Activated CD8-positive, alpha-beta memory T cell treated with anti-CD3 and anti-CD28 coated beads, Interleukin-2, amount 50 U/mL, for 24 hours (primary cell): Measurements from ENCODE around the gene TMEM120B.

ENCODE experiments used
- DNase-seq: peaks from one replicate; pipeline ENCODE4 v3.0.0-alpha.2; 2020; ENCODE audit errors: extremely low read depth

Gene TMEM120B

DNA sequence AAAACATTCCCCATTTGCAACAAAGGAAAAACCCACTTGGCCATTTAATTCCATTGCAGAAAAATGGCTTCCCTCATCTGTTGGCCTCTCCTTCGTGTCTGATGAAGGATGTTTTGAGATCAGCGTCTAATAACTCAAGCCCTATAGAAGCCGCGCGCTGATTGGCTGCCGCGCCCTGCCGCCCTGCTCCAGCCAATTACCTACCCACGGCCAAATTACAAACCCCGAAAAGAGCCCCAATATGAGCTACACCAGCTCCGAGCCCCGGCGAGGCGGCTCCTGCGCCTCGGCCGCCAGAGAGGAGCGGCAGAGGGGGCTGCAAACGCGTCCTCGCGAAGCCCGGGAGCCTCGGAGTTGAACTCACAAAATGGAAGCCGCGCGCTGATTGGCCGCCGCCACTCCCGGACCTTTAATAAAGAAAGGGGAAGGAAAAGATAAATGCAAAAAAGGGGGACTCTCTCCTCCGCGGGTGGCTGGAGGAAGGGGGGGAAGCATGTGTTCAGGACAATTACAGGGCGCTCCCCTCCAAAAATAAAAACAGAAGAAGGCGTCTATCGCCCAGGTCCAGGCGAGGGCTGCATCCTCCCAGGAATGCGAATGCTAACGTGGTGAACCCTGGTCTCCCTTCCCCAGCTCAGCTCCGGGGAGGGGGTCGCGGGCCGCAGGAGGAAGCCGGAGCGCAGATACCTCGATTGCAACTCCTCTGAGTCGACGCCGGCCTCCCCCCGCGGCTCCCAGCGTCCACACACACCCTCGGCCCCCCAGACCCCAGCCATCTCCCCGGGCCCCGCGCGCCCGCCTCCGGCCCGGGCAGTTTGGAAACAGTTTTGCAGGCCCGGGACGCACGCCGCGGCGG lies 90.5 kb downstream of the TMEM120B start:
- DNase-seq: peak; percentile 72

DNA sequence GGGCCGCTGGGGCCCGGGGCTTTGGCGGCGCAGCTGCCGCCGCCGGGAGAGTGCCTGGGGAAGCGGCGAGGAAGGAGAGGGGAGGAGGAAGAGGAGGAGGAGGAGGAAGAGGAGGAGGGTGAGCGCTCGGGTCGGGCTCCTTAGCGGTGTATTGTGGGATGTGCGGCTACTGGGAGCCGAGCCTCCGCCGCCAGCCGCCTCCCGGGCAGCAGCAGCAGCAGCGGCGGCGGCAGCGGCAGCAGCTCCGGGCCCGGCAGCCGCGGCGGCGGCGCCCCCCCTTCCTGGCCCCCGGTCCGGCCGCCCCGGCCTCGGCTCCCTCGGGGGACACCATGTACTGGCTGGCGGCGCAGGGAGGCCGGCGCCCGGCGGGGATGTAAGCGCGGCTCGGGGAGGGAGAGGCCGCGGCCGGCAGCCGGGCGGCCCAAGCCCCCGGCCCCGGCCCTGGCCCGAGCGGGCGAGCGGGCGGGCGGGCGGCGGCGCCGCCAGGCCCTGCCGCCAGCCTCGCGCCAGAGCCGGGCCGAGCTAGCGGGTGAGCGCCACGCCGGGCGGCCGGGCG lies 91.4 kb downstream of the TMEM120B start, which contains the start of gene SETD1B:
Gene SETD1B, plus strand, starts transcription at position 149 of the 556 bp plus-strand sequence. CDS start 729 bp downstream, outside the sequence.
- DNase-seq: no peak

DNA sequence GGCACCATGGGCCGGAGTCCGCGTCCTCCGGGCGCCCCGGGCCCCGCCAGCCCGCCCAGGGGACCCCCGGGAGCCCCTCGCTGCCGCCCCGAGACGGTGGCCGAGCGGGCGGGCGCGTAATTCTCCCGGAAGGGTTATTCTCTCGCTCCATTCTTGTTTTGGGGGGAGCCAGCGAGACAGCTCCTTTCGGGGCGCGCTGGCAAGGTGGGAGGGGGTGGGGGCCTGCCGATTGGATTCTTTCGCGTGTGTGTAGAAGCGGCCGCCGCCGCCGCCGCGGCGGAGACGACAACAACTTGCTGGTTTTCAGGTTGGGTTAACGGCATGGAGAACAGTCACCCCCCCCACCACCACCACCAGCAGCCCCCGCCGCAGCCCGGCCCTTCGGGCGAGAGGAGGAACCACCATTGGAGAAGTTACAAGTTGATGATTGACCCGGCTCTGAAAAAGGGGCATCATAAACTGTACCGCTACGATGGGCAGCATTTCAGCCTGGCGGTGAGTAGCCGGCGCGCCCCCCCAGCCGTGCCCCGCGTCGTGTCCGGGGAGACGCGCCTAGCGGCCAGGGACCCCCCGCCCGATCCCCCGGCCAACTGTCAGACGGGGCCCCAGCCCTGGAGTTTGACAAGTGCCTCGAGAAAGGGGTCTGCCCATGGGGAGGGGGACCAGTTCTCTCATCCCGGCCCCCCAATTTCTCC lies 92.0 kb downstream of the TMEM120B start:
- DNase-seq: no peak

DNA sequence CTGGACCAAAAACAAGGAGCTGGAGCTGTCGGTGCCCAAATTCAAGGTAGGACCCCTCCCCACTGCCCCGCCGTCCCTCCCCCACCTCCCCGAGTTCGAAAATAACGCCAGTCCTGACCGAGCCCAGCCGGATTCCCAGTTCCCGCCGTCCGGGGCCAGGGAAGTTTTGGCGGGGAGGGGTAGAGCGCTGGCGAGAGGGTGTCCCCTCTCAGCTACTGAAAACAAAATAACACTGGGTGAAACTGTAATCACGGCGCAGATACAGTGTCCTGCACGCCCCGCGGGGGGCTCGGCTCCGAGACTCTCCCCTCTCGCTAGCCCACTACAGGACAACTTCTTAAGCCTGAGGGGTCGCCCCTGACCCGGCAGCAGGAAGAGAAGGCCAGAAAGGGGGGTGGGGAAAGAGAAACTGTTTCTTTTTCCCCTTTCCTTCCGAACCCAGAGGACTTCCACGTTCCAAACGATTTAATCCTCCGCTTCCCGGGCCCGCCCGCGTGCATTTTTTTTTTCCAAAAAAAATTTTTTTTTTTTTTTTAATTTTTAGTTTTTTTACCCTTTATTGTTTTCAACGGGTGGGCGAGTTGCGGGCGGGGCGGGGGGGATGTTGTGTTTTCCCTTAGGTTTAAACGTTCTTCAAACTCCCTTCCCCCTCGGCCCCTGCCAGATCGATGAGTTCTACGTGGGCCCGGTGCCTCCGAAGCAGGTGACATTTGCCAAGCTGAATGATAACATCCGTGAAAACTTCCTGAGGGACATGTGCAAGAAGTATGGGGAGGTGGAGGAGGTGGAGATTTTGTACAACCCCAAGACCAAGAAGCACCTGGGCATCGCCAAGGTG lies 92.8 kb downstream of the TMEM120B start:
- no peak for DNase-seq

DNA sequence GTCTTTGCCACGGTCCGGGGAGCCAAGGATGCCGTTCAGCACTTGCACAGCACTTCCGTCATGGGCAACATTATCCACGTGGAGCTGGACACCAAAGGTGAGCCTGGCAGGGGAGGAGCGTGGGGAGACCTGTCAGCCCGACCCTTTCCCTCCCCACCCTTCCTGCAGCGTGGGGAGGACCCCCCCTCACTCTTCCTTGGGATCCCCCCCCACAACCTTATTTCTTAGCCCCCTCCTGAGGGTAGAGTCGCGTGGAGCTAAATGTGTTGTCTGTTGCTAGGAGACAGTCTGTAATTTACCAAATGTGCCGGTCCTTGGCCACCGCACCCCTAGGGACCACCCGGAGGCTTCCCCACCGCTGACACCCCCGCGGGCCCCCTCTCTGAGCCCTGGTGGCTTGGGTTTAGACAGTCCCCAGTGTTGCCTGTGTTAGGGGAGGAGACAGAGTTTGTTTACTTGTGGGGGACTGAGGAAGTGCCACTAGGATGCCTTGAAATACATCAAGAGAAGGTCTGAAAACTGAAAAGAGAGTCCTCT lies 93.5 kb downstream of the TMEM120B start:
- DNase-seq: no peak

DNA sequence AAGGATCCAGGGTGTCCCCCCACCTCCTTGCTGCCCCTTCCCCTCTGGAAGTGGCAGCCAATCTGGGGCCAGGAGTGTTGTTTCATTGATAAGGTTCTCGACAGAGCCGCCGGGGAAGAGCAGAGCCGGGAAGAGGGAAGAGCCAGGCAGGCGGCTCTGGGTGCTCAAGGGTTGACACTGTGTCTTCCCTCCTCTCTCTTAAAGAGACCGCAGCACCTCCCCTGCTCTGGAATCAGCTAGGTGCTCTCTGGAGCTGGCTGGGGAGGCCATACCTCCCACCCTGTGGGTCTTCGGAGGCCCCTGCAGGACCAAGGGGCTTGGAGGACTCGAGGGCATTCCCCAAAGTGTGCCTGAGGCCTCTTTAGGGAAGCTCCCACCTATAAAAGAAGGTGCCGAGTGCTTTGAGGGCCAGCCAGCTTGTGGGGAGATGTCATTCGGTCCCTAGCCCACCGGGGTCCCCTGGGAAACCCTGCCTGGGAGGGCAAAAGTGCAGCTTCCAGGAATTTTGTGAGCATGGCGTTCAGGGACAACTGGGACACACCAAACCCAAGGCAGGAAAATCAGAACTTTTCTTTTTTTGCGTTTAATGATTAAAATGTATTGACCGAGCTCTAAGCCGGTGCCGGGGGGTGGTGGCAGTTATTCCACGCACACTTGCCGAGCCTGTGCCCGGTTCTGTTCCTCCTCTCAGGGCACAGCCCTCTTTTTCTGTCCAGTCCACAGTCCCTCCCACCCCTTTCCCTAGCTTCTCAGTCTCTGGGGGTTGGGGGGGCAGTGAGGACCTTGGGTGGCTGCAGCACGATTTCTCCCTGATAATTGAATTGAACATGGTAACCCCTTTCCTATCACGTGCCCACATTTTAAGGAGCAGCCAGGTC lies 94.2 kb downstream of the TMEM120B start:
- no peak for DNase-seq

DNA sequence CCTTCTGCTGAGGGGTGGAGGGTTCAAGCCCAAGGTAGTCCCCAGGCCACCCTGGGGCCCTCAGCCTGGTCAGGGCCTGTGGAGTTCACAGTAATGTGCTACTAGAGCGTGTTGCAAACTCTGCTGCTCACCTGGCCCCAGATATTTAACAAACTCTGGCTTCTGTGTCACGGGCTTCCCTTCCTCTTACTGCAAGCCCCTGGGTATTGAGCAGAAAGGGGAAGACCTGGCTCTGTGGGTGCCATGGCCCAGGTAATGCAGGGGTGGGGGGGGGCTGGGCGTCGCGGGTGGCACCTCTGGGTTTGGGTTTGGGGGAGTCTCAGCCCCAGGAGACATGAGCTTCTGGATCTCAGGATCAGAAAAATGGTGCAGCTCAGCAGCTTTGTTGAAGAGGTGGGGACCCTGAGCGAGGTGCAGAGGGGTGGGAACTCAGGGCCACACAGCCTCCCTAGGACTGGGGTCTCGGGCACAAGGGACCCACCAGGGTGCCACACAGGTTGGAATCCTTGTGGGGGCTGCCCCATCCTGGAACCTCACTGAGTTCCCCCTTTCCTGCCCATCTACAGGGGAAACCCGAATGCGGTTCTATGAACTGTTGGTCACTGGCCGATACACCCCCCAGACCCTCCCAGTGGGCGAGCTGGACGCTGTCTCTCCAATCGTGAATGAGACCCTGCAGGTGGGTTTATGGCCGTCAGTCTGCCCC lies 95.2 kb downstream of the TMEM120B start:
- no peak for DNase-seq

DNA sequence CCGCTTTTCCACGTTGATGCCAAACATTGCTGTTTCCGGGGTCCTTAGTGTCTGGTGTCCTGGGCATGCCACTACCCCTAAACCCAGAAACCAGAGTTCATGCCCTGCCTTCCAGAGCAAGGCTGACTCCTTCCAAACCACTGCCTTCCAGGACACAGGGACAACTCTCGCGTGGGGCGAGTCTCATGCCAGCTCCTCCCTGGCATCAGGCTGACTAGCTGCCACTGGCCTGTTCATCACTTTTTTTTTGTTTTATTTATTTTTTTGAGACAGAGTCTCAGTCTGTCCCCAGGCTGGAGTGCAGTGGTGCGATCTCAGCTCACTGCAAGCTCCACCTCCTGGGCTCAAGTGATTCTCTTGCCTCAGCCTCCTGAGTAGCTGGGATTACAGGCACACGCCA lies 96.1 kb downstream of the TMEM120B start:
- DNase-seq: no peak

DNA sequence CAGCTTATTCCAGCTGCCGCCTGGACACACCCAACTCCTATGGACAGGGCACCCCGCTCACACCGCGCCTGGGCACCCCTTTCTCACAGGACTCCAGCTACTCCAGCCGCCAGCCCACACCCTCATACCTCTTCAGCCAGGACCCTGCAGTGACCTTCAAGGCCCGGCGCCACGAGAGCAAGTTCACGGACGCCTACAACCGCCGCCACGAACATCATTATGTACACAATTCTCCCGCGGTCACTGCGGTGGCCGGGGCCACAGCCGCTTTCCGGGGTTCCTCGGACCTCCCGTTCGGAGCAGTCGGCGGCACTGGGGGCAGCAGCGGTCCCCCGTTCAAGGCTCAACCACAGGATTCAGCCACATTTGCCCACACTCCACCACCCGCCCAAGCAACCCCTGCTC lies 97.2 kb downstream of the TMEM120B start:
- no peak for DNase-seq

DNA sequence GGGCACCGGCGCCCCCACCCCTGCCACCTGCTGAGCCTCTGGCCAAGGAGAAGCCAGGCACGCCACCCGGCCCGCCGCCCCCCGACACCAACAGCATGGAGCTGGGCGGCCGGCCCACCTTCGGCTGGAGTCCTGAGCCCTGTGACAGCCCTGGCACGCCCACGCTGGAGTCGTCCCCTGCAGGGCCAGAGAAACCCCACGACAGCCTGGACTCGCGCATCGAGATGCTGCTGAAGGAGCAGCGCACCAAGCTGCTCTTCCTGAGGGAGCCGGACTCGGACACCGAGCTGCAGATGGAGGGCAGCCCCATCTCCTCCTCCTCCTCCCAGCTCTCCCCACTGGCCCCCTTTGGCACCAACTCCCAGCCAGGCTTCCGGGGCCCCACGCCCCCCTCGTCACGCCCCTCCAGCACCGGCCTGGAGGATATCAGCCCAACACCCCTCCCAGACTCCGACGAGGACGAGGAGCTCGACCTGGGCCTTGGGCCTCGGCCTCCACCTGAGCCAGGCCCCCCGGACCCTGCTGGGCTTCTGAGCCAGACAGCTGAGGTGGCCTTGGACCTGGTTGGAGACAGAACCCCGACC lies 97.8 kb downstream of the TMEM120B start:
- DNase-seq: no peak

DNA sequence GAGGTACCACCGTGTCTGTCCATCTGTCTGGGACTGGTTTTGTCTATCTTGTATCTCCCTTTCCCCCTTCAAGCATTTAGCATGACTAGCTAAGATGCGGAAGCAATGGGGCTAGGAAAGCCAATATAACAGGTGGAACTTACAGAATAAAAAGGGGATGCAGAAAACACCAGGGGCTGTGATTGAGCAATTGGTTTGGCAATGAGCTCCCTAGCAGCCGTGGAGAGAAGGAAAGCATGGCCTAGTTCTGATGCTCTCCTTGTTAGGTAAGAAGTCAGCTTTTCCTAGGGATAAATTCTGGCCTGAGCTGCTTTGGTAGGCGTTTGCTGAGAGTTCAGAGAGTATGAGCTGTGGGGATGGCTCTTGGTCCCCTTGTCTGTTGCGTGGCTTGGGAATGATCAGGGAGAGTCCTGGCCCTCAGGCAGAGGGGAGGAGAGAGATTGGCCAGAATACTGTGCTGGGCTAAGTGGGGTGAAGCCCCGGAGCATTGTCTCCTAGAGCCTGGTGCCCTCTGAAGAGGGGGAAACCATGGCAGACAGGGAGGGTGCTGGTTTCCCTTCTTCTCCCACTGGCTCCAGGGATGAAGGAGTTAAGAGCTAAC lies 98.4 kb downstream of the TMEM120B start:
- no peak for DNase-seq

DNA sequence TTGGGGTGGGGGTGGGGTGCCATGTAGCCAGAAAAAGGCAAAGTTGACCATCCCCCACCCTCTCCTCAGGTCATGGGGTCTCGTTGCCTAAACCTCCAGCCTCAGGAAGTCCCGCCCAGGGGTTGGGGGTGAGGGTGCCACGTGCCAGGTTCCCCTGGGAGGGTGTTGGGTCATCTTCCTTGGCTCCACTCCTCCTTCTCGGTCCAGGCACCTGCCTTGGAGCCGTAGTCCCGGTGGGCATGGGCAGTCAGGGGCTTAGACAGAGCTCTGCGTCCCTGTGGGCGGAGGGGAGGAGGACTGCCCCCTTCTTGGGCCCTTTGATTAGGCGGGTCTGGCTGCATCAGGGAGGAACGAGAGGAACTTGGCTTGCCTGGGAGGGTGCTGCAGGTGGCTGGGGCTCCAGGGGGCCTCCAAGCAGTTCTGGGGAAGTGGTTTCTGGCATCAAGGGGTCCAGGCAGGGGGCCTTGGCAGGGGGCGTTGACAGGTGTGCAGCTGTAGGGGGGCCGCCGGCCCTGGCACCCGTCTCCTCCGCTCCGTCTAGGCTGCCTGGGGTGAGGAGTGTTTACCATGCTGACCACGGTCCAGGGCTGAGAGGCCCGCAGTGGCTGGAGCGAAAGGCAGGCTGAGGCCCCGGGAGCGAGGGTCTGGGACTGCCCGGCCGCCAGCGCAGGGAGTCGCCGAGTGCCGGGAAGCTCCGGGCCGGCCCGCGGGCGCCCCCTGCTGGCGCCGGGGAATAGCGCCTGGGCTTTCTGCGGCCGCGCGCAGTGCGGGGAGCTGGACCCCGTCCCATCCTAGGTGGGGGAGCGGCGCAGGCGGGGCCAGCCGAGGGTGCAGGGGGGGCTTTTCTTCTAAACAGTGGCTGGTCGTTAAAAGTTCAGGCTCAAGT lies 99.1 kb downstream of the TMEM120B start:
- no peak for DNase-seq

DNA sequence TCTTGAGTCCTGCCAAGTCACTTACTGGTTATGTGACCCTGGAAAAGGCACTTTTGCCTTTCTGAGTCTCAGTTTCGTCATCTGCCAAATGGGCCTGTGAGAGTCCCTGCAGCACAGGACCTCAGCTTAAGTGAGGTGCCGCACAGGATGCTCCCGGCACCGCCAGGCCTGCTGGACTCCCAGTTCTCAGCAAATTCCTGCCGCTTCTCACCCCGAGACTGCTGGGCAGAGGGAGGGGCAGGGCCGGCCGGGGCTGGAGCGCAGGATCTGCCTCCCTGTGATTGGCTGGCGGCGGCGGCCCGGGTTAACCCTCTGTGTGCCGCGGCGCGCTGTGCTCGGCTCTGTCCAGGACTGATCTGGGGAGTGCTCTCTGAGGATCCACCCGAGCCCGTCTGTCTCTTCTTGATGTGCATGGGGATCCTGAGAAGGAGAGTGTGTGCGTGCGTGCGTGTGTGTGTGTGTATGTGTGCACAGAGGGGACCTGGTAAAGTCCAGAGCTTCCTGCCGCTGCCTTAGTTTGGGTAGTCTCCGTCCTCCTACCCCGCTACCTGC lies 99.8 kb downstream of the TMEM120B start:
- no peak for DNase-seq

DNA sequence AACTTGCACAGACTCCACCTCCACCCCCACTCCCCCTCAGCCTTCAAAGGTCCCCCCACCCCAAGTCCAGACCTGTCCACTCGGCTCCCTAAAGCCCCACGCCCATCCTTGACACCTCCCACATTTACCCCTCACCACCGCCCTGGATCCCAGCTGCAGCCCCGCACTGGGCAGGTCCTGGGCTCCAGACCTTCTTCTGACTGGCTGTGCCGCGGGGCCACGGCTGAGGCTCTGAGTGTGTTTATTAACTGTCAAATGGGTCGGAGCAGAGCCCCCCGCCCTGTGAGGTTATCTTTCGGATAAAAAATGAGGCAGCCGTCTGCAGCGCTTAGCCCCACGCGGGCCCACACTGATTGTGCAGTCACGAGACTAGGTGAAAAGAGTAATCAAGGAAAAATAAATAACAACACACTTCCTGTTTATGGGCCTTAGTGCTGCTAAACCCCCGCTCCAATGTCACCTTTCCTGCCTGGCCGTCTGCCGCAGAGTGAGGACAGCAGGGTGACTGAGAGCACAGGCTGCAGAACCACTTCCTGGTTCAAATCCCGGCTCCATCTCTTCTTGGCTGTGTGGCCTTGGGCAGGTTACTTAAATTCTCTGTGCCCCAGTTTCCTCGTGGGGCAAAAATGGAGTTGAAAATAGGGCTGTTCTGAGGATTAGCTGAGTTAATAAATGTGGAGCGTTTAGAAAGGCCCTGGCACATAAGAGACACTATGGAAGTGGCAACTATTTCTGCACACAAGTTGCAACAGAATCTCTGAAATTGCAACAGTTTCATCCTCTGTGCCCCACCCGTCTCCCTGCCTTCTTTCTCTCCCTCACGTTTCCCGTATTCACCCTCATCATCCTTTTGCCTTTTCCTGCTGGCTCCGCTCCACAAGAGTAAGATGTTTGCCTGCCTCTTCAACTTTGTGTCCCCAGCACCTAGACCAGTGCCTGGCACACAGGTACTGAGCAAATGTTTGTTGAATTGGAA lies 100.7 kb downstream of the TMEM120B start:
- DNase-seq: no peak

DNA sequence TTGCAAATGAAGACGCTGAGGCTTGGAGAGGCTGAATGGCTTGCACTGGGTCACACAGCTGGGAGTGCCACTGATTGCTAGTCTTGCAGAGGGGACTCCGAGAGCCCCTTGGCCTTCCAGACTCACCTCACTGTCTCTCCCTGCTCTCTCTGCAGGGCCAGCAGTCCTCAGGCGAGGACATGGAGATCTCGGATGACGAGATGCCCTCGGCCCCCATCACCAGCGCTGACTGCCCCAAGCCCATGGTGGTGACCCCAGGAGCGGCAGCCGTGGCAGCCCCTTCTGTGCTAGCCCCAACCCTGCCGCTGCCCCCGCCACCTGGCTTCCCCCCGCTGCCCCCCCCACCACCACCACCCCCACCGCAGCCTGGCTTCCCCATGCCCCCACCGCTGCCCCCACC lies 101.4 kb downstream of the TMEM120B start:
- DNase-seq: no peak

DNA sequence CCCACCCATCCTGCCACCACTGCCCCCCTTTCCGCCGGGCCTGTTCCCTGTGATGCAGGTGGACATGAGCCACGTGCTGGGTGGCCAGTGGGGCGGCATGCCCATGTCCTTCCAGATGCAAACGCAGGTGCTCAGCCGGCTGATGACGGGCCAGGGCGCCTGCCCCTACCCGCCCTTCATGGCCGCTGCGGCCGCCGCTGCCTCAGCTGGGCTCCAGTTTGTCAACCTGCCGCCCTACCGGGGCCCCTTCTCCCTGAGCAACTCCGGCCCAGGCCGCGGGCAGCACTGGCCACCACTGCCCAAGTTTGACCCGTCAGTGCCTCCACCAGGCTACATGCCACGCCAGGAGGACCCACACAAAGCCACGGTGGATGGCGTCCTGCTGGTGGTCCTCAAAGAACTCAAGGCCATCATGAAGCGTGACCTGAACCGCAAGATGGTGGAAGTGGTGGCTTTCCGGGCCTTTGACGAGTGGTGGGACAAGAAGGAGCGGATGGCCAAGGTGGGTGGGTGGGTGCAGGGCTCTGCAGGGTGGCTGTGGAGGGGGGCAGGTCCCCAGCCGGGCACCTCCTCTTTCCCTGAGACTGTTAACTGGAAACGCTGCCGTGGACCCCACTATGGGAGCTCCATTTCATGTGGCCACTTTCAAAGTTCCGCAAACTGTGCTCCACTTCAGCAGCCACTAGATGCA lies 102.0 kb downstream of the TMEM120B start:
- no peak for DNase-seq
